Upper lobe of right lung (tissue), 1 donor: ENCODE measurements around the gene AFMID. TPM values are rescaled to one million over a fixed set of nuclear protein-coding genes. Genes with fewer than 3 reads are reported as not detected.

ENCODE experiments used
- ATAC-seq: fragments of 200-7000 bp; cut with Tn5 transposase; one replicate; pipeline ENCODE4 v1.9.1; 2020; ENCODE audit warnings: mild to moderate bottlenecking, moderate library complexity
- DNase-seq: peaks from one replicate; pipeline ENCODE4 v3.0.0-alpha.2; 2020
- H3K27ac ChIP-seq: fragments of 200-600 bp; one replicate; pipeline ENCODE4 v1.8.0; 2022
- H3K27me3 ChIP-seq: fragments of 200-600 bp; one replicate; pipeline ENCODE4 v1.8.0; 2022; ENCODE audit warnings: mild to moderate bottlenecking
- H3K36me3 ChIP-seq: fragments of 200-600 bp; one replicate; pipeline ENCODE4 v1.8.0; 2022
- H3K4me1 ChIP-seq: fragments of 200-600 bp; one replicate; pipeline ENCODE4 v1.8.0; 2022
- H3K4me3 ChIP-seq: fragments of 200-600 bp; one replicate; pipeline ENCODE4 v1.8.0; 2022; ENCODE audit warnings: mild to moderate bottlenecking
- H3K9me3 ChIP-seq: fragments of 200-600 bp; one replicate; pipeline ENCODE4 v1.8.0; 2022
- CTCF ChIP-seq: fragments of 200-600 bp; IDR thresholded peaks from one replicate; pipeline ENCODE4 v1.8.0; 2022; ENCODE audit warnings: antibody characterized with exemption
- intact Hi-C: fragments of 100-400 bp; cut with DNase I; formaldehyde crosslinking; loops from one replicate; pipeline ENCODE4 v1.11.0; 2022
- total RNA-seq: library from RNA; stranded (reverse); fragmentation: NEBNext Ultra II Directional; extraction: Animal tissue kit (Norgen Biotek cat#: 25700); gene quantifications from one replicate; pipeline ENCODE4 v1.2.1, GENCODE V29; 2021
- donor health status: DM: no; HTN: yes; CAD: no; lungs with severe emphysema.

Gene AFMID
- total RNA-seq, 1 donor from 2014 or later, result 32.5 TPM

- intact Hi-C loops, result no loop called here
- Histone ChIP-seq H3K9me3 (no peaks in the 10 kb centered on the region), H3K27me3 (no peaks in the 10 kb centered on the region), H3K4me3 (no peak overlapping the region), H3K4me1 (peaks cover 47% of the 10 kb centered on the region), H3K36me3 (no peaks in the 10 kb centered on the region), H3K27ac (peak overlapping the region; percentile 70)
- peak; percentile 16 for TF ChIP-seq CTCF
- ATAC-seq (peak; percentile 65), DNase-seq (peak; percentile 94)
These were observed 42.2 kb upstream of the AFMID start for GRCh38 chr17:78144736-78145641.

- H3K4me3 ChIP-seq, result no peak overlapping the region
- no peaks in the 10 kb centered on the region for H3K36me3 ChIP-seq
- H3K9me3 ChIP-seq, result no peaks in the 10 kb centered on the region
- no peak for DNase-seq
- ATAC-seq, result no peak
- no peaks in the 10 kb centered on the region for H3K27me3 ChIP-seq
- no peak for TF ChIP-seq CTCF
- intact Hi-C loops, result no loop called here
- no peak overlapping the region for H3K27ac ChIP-seq
- peaks cover 34% of the 10 kb centered on the region for H3K4me1 ChIP-seq
These were observed 40.7 kb upstream of the AFMID start for GRCh38 chr17:78146471-78146869.

- Histone ChIP-seq H3K27ac (peak overlapping the region; percentile 11), H3K9me3 (no peaks in the 10 kb centered on the region), H3K4me1 (peaks cover 30% of the 10 kb centered on the region), H3K4me3 (no peak overlapping the region), H3K36me3 (no peaks in the 10 kb centered on the region), H3K27me3 (no peaks in the 10 kb centered on the region)
- TF ChIP-seq CTCF, result no peak
- DNase-seq (no peak), ATAC-seq (no peak)
- intact Hi-C loops, result no loop called here
These were observed 40.3 kb upstream of the AFMID start for GRCh38 chr17:78146881-78147280.

GRCh38 chr17:78147315-78147998 is 39.7 kb upstream of the AFMID start:
- peak; percentile 10 for ATAC-seq
- Histone ChIP-seq H3K27me3 (no peaks in the 10 kb centered on the region), H3K4me3 (no peak overlapping the region), H3K4me1 (peaks cover 30% of the 10 kb centered on the region), H3K27ac (peak overlapping the region; percentile 11), H3K36me3 (no peaks in the 10 kb centered on the region), H3K9me3 (no peaks in the 10 kb centered on the region)
- peak; percentile 86 for DNase-seq
- no peak for TF ChIP-seq CTCF
- intact Hi-C loops, result no loop called here

- ATAC-seq, result no peak
- intact Hi-C loops, result no loop called here
- Histone ChIP-seq H3K4me1 (peaks cover 28% of the 10 kb centered on the region), H3K4me3 (no peak overlapping the region), H3K27me3 (no peaks in the 10 kb centered on the region), H3K9me3 (no peaks in the 10 kb centered on the region), H3K27ac (no peak overlapping the region), H3K36me3 (no peaks in the 10 kb centered on the region)
- TF ChIP-seq CTCF, result no peak
- DNase-seq, result no peak
These were observed 38.7 kb upstream of the AFMID start for GRCh38 chr17:78148286-78149016.
